Measurements from ENCODE around the gene ARHGEF4.

DNA sequence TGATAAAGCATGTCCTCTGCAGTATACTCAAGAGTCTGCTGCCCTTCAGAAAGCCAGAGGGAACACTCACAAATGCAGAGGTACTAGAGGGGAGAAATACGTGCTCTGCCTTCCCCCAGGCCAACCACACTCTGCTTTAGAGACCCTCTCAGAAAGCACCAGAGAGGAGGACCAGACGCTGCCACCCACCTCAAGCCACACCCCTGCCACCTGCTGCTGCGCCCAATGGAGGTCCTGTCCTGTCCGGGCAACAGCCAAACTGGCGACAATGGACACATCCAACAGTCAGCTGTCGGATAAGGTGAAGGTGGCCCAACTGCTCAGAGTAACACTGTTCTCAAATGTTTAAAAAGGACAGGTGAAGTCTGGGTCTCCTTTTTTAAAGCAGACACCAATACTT, 211.9 kb downstream of the ARHGEF4 start:
- TF ChIP-seq, protein P1, sequence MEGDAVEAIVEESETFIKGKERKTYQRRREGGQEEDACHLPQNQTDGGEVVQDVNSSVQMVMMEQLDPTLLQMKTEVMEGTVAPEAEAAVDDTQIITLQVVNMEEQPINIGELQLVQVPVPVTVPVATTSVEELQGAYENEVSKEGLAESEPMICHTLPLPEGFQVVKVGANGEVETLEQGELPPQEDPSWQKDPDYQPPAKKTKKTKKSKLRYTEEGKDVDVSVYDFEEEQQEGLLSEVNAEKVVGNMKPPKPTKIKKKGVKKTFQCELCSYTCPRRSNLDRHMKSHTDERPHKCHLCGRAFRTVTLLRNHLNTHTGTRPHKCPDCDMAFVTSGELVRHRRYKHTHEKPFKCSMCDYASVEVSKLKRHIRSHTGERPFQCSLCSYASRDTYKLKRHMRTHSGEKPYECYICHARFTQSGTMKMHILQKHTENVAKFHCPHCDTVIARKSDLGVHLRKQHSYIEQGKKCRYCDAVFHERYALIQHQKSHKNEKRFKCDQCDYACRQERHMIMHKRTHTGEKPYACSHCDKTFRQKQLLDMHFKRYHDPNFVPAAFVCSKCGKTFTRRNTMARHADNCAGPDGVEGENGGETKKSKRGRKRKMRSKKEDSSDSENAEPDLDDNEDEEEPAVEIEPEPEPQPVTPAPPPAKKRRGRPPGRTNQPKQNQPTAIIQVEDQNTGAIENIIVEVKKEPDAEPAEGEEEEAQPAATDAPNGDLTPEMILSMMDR (IDR thresholded peaks at IDR 0.05): no peak
- TF ChIP-seq POLR2A (IDR thresholded peaks at IDR 0.05): no peak
